GM23248 (cell line): ENCODE measurements around the gene CC2D2A.

Experiments used
- EZH2 ChIP-seq: fragments of 200-600 bp; sonication (generic); IDR thresholded peaks from 2 replicates; pipeline ENCODE4 v1.6.1; 2018; ENCODE audit warnings: antibody characterized with exemption, mild to moderate bottlenecking; ENCODE audit not compliant: insufficient read depth, poor library complexity, severe bottlenecking
- EZH2phosphoT487 ChIP-seq: fragments of 200-600 bp; sonication (generic); IDR thresholded peaks from 2 replicates; pipeline ENCODE4 v1.6.1; 2018; ENCODE audit warnings: antibody characterized with exemption, moderate library complexity, mild to moderate bottlenecking, low read depth; ENCODE audit not compliant: insufficient read depth

DNA sequence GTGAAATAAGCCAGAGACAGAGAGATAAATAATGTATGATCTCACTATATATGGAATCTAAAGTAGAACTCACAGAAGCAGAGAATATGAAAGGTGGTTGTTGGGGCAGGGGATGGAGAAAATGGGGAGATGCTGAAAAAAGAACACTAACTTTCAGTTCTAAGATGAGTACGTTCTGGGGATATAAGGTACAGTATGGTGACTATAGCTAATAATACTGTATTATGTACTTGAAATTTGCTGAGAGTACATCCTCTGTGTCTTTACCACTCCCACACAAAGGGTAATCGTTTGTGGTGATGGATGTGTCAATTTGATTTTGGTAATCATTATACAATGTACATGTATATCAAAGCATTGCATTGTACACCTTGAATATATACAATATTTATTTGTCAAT, 178.9 kb downstream of the CC2D2A start:
- TF ChIP-seq EZH2phosphoT487 = no peak
- TF ChIP-seq EZH2 = no peak
